ENCODE measurements around the gene OFD1. TPM values are rescaled to one million over a fixed set of nuclear protein-coding genes. Genes with fewer than 3 reads are reported as not detected.

The OFD1 gene, protein sequence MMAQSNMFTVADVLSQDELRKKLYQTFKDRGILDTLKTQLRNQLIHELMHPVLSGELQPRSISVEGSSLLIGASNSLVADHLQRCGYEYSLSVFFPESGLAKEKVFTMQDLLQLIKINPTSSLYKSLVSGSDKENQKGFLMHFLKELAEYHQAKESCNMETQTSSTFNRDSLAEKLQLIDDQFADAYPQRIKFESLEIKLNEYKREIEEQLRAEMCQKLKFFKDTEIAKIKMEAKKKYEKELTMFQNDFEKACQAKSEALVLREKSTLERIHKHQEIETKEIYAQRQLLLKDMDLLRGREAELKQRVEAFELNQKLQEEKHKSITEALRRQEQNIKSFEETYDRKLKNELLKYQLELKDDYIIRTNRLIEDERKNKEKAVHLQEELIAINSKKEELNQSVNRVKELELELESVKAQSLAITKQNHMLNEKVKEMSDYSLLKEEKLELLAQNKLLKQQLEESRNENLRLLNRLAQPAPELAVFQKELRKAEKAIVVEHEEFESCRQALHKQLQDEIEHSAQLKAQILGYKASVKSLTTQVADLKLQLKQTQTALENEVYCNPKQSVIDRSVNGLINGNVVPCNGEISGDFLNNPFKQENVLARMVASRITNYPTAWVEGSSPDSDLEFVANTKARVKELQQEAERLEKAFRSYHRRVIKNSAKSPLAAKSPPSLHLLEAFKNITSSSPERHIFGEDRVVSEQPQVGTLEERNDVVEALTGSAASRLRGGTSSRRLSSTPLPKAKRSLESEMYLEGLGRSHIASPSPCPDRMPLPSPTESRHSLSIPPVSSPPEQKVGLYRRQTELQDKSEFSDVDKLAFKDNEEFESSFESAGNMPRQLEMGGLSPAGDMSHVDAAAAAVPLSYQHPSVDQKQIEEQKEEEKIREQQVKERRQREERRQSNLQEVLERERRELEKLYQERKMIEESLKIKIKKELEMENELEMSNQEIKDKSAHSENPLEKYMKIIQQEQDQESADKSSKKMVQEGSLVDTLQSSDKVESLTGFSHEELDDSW
- 10 to 100 TPM; 13.2 to 25.1 (median 17.1) TPM for total RNA-seq

DNA sequence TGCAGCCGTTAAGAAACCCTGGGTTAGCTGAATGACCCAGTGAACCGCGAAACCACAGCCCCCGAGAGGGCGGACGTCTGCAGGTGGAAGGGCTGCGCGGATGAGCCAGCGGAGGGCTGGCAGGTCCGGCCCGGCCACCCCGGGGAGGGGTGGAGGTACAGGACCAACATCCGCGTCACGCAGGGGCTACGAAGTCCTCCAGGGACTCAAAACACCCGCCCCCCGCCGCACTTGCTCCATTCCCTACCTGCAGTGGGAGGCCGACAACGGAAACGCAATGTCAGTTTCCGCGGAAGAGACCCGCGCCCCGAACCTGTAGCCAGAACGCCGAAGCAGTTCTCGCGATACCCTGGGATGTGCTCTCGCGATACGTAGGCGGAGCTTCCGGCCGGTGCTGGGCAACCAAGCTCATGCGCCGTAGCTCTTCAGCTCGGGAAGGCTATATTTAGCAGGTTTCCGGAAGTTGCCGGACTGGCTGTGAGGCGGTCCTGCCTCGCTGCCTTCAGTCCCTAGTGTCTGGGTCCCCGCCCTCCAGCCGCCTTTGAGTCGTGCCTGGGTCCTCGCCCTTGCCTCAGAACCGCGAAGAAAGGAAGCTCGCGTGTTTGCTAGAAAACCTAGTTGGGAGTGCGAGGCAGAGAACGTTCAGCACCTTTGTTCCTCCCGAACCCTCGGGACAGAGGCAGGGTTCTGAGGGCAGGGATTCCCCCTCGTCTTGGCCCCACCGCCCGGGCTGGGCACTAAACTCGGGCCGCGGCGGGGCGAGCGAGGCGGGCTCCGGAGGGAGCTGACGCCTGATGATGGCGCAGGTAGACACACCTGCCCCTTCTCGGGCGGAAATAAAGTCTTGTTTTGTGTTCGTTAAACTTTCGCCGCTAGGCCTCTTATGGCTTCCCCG is at the start of gene OFD1, which contains the start of gene TRAPPC2:
Gene OFD1 (plus strand): TSS at position 471 of the 895 bp plus-strand sequence. CDS start 324 bp downstream, at position 795.
Gene TRAPPC2 (minus strand): TSS at position 343 of the 895 bp plus-strand sequence. CDS start 14,657 bp downstream, outside the sequence.
- TF ChIP-seq, protein P1, sequence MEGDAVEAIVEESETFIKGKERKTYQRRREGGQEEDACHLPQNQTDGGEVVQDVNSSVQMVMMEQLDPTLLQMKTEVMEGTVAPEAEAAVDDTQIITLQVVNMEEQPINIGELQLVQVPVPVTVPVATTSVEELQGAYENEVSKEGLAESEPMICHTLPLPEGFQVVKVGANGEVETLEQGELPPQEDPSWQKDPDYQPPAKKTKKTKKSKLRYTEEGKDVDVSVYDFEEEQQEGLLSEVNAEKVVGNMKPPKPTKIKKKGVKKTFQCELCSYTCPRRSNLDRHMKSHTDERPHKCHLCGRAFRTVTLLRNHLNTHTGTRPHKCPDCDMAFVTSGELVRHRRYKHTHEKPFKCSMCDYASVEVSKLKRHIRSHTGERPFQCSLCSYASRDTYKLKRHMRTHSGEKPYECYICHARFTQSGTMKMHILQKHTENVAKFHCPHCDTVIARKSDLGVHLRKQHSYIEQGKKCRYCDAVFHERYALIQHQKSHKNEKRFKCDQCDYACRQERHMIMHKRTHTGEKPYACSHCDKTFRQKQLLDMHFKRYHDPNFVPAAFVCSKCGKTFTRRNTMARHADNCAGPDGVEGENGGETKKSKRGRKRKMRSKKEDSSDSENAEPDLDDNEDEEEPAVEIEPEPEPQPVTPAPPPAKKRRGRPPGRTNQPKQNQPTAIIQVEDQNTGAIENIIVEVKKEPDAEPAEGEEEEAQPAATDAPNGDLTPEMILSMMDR (IDR thresholded peaks at IDR 0.05): no peak
- ATAC-seq (ENCODE audit: low FRiP score) (peak; percentile 99), DNase-seq (ENCODE audit: low spot score) (peak; percentile 85)

DNA sequence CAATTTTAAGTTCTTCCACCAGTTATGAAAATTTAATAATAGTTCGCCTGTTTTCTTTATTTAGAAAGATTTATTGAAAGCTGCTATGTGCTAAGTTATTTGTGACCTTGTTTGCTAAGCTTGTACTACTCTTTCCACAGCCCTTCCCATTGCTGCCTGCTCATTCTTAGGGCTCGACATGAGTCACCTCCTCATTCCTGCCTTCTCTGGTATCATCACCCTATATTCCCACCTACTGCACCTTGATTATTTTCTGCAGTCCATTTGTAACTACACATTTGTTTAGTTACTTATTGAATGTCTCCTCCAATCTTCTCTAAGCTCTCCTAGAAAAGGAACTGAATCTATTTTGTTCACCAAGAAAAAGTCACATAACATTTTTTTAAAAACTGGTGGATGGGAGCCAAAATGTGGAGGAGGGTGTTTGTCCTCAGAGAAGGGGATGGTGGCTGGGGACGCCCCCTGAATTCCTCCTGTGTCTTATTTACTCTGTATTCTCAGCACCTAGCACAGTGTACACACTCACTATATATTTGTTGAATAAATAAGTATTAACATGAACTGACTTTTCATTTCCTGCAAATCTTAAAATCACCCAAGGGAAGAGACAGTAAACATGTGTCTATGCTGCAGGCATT is 49.3 kb upstream of the OFD1 start:
- DNase-seq (ENCODE audit: low spot score) (no peak), ATAC-seq (ENCODE audit: low FRiP score) (no peak)
- TF ChIP-seq, protein P1 (IDR thresholded peaks at IDR 0.05): no peak

DNA sequence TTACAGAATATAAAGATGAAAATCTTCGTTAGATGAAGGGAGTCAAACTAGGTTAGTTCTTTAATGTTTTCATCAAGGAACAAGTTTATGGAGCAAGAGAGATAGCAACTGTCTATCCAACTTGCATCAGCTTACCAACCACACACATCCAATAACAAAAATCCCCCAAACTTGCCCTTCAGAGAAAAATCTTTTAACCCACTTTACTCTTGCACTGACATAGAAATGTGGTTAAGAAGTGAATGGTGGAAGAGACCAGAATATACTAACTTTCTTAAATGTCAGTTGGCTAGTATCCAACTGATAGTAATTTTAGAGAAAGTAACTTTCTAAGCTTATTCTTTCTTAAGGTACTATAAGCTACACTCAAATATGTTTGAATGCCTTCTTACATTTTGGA is 47.3 kb upstream of the OFD1 start:
- no peak for DNase-seq (ENCODE audit: low spot score)
- TF ChIP-seq, protein P1 (IDR thresholded peaks at IDR 0.05): no peak
- ATAC-seq (ENCODE audit: low FRiP score): no peak

DNA sequence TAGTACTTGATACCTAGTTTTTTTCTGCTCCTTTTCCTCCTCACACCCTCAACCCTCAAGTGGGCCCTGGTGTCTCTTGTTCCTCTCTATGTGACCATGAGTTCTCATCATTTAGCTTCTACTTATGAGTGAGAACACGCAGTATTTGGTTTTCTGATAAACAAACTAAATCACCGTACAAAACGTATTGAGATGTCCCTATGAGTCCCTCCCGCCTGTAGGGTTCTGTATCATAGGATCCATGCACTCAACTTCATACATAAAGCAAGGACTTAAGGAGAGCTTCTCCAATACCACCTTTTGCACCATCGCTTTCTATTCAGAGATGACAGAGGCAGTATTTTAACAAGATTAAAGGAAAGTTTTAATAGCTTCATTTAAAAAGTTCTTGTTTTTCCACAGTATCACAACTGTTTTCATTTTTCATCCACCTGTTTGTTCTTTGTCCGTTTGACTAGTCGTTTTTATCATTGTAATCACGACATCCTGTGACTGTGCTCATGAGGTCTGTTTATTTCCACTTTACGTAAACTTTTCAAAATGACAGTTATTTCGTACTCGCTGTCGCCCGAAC is 46.1 kb upstream of the OFD1 start:
- TF ChIP-seq, protein P1 (IDR thresholded peaks at IDR 0.05): no peak
- ATAC-seq (ENCODE audit: low FRiP score): no peak
- no peak for DNase-seq (ENCODE audit: low spot score)

DNA sequence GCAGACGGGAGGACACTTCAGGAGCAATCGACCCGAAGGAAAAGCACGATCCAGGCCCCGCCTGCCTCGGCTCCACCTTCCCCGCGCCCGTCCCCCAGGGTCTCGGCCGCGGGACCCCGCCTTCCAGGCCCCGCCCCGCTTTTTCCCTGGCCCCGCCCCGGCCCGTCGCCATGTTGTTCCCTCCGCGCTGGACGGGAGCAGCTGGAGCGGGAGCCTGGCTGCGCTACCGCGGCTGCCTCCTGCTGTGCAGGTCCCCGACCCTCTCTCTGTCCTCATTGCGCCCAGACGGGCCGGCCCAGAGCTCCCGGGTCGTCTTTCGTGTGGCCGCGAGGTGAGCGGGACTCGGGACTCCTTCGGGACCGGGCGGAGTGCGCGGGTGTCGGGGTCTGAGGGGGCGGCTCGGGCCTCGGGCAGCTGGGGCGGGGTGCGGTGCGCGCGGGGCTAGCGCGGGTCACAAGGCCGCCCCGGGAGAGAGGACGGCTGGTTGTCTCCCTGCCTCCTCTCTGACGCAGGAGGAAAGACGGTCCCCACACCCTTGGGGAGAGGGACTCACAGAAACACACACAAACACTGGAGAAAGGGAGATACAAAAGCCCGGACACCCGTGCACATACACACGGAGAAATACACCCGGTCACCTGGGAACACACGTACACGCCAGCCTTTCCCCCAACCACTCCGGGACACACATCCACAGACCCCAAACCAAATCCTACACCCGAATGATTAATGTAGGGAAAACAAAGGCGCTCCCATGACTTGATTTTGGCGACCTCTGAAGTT is 45.4 kb upstream of the OFD1 start, which contains the start of gene RAB9A:
Gene RAB9A (plus strand): TSS at position 171 of the 783 bp plus-strand sequence. CDS start 19,619 bp downstream, outside the sequence.
- TF ChIP-seq, protein P1 (IDR thresholded peaks at IDR 0.05): no peak
- ATAC-seq (ENCODE audit: low FRiP score): peak; percentile 93
- DNase-seq (ENCODE audit: low spot score): peak; percentile 71
